Right lobe of liver (tissue), 6 donors: ENCODE measurements around the gene METTL16. TPM values are rescaled to one million over a fixed set of nuclear protein-coding genes. Genes with fewer than 3 reads are reported as not detected.

Source experiments
- ATAC-seq, 4 donors: fragments of 200-7000 bp; cut with Tn5 transposase; one replicate each; pipeline ENCODE4 v1.9.1; 2020; ENCODE audit warnings: mild to moderate bottlenecking in 4 of 4, moderate library complexity in 4 of 4
- DNase-seq, 3 donors: peaks; one replicate each; pipeline ENCODE4 v3.0.0-alpha.2; 2020
- H3K27ac ChIP-seq, 3 donors: fragments of 200-600 bp; one replicate each; pipeline ENCODE4 v1.8.0; 2022
- H3K27me3 ChIP-seq, 2 donors: fragments of 200-600 bp; one replicate each; pipeline ENCODE4 v1.8.0; 2022
- H3K36me3 ChIP-seq, 4 donors: fragments of 200-600 bp; sonication (generic) in 1 of 4; one replicate each; pipeline versions ENCODE4 v1.5.1 to v1.8.0; 2017 to 2022; ENCODE audit warnings: control low read depth in 1 of 4
- H3K4me1 ChIP-seq, 4 donors: fragments of 200-600 bp; sonication (generic) in 1 of 4; one replicate each; pipeline versions ENCODE4 v1.5.1 to v1.8.0; 2017 to 2022; ENCODE audit warnings: control low read depth in 1 of 4
- H3K4me3 ChIP-seq, 3 donors: fragments of 200-600 bp; one replicate each; pipeline ENCODE4 v1.8.0; 2022
- H3K9me3 ChIP-seq, 4 donors: fragments of 200-600 bp; sonication (generic) in 1 of 4; one replicate each; pipeline versions ENCODE4 v1.5.1 to v1.8.0; 2017 to 2022; ENCODE audit warnings: control low read depth in 1 of 4
- POLR2A ChIP-seq: fragments of 450-650 bp; IDR thresholded peaks from one replicate; pipeline ENCODE4 v1.6.1; 2017; ENCODE audit warnings: antibody characterized with exemption, mild to moderate bottlenecking
- WGBS: methylation state at CpG from one replicate; pipeline ENCODE4 v1.1.6; 2018; ENCODE audit warnings: low coverage, low lambda C conversion rate; ENCODE audit not compliant: insufficient coverage; ENCODE audit errors: missing lambda C conversion rate; 5-methylcytosine and 5-hydroxymethylcytosine counted together
- intact Hi-C, 2 donors: fragments of 100-400 bp; cut with DNase I; formaldehyde crosslinking; loops; one replicate each; pipeline versions ENCODE4 v1.11.2 to v1.14.1; 2022
- total RNA-seq, 6 experiments: library from RNA; depleted of rRNA in 2 of 6; stranded (reverse); fragments of >200 nt in 2 of 6; fragmentation: NEBNext Ultra II Directional in 3 of 6; extraction: Animal tissue kit (Norgen Biotek cat#: 25700) in 3 of 6; gene quantifications; one replicate each; pipeline versions ENCODE4 v1.1.0 to v1.2.4, GENCODE V29; 2016 to 2023
- TF ChIP-seq, protein P1 (sequence below), 4 donors: fragments of 200-600 bp in 3 of 4; fragments of 450-650 bp in 1 of 4; IDR thresholded peaks; one replicate each; pipeline versions ENCODE4 v1.5.1 to v1.8.0; 2016 to 2022; ENCODE audit warnings: antibody characterized with exemption in 4 of 4, mild to moderate bottlenecking in 2 of 4
- donor health status: DM: no; HTN: yes; CAD: no.
- donor health status: DM: no; HTN: no; CAD: no.
- donor health status: DM: no; HTN: no; CAD: no.
- donor health status: DM: no; HTN: yes; CAD: no.
- donor health status: DM: no; HTN: yes; CAD: no.

The METTL16 gene
- total RNA-seq, 6 experiments from 2014 or later = 8.4 to 12.1 (median 9.3) TPM

DNA sequence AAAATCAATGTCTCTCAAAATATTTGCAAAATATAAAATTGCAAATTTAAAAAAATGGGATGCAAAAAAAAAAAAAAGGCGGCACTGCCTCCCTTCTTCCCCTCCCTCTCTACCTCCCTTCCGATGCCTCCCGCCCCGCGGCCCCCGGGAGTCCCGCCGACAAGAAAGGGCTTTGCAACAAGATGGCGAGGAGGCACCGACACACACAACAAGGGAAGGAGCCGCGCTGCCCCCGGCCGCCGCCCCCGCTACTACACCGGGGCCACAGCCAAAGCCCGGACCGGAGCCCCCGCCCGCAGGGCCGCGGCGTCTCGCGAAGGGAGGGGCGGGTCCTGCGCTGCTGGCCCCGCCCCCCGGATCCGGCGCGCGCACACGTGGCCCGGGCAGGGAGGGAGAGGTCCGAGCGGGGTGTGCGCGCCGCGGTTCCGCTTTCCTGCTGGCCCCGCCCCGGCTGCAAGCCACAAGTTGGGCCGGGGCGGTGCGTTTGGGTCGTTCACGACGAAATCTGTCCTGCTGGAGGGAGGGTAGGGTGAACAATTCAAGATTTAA is 110.7 kb downstream of the METTL16 start, which contains the start of gene MNT:
Gene MNT (minus strand): TSS at position 184 of the 549 bp plus-strand sequence. CDS start 348 bp downstream, outside the sequence.
- H3K27me3 ChIP-seq = no peaks in the 10 kb centered on the region
- no peaks in the 10 kb centered on the region for H3K9me3 ChIP-seq
- peaks cover 2 to 40% (median 16%) of the 10 kb centered on the region in 4 donors for H3K4me1 ChIP-seq
- TF ChIP-seq, protein P1, sequence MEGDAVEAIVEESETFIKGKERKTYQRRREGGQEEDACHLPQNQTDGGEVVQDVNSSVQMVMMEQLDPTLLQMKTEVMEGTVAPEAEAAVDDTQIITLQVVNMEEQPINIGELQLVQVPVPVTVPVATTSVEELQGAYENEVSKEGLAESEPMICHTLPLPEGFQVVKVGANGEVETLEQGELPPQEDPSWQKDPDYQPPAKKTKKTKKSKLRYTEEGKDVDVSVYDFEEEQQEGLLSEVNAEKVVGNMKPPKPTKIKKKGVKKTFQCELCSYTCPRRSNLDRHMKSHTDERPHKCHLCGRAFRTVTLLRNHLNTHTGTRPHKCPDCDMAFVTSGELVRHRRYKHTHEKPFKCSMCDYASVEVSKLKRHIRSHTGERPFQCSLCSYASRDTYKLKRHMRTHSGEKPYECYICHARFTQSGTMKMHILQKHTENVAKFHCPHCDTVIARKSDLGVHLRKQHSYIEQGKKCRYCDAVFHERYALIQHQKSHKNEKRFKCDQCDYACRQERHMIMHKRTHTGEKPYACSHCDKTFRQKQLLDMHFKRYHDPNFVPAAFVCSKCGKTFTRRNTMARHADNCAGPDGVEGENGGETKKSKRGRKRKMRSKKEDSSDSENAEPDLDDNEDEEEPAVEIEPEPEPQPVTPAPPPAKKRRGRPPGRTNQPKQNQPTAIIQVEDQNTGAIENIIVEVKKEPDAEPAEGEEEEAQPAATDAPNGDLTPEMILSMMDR (IDR thresholded peaks at IDR 0.05) = peak in 1 of 4 donors; percentile 8
- TF ChIP-seq POLR2A = peak; percentile 67
- 0% methylated on average over 7 of the region's 51 CpGs for WGBS
- peak within 1 kb of the TSS; percentile 84 to 99 (median 95) for H3K27ac ChIP-seq
- ATAC-seq = peak; percentile 51 to 67 (median 66)
- peak; percentile 95 to 96 (median 96) for DNase-seq
- H3K36me3 ChIP-seq = no peaks in the 10 kb centered on the region
- intact Hi-C loops = no loop called here
- peak within 1 kb of the TSS; percentile 65 to 85 (median 68) for H3K4me3 ChIP-seq

DNA sequence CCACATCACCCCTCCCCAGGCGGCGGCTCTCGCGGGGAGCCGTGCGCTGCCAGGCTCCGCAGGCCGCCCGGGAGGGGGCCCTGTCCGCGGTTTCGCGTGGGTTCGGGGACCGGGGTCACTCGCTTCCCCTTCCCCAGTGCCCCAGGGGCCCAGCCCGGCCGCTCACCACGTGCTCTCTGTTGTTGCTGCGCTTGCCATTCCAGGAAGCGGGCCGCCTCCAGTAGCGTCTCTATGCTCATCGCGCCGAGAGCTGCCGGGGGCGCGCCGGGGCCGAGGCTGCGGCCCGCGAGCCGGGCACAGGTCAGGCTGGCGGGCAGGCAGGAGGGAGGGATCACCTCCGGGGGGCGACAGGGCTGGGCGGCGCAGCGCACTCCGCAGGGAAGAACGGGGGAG is 111.2 kb downstream of the METTL16 start:
- no peaks in the 10 kb centered on the region for H3K27me3 ChIP-seq
- TF ChIP-seq, protein P1 (IDR thresholded peaks at IDR 0.05) = no peak
- no peak for TF ChIP-seq POLR2A
- no peaks in the 10 kb centered on the region for H3K9me3 ChIP-seq
- intact Hi-C loops = no loop called here
- DNase-seq (peak; percentile 73 to 82 (median 75)), ATAC-seq (no peak)
- H3K4me1 ChIP-seq = peaks cover 2 to 45% (median 16%) of the 10 kb centered on the region in 4 donors
- no peaks in the 10 kb centered on the region for H3K36me3 ChIP-seq
- H3K4me3 ChIP-seq = peak overlapping the region; percentile 65 to 85 (median 68)
- peak overlapping the region; percentile 84 to 99 (median 95) for H3K27ac ChIP-seq
- WGBS = 0% methylated on average over 12 of the region's 43 CpGs

DNA sequence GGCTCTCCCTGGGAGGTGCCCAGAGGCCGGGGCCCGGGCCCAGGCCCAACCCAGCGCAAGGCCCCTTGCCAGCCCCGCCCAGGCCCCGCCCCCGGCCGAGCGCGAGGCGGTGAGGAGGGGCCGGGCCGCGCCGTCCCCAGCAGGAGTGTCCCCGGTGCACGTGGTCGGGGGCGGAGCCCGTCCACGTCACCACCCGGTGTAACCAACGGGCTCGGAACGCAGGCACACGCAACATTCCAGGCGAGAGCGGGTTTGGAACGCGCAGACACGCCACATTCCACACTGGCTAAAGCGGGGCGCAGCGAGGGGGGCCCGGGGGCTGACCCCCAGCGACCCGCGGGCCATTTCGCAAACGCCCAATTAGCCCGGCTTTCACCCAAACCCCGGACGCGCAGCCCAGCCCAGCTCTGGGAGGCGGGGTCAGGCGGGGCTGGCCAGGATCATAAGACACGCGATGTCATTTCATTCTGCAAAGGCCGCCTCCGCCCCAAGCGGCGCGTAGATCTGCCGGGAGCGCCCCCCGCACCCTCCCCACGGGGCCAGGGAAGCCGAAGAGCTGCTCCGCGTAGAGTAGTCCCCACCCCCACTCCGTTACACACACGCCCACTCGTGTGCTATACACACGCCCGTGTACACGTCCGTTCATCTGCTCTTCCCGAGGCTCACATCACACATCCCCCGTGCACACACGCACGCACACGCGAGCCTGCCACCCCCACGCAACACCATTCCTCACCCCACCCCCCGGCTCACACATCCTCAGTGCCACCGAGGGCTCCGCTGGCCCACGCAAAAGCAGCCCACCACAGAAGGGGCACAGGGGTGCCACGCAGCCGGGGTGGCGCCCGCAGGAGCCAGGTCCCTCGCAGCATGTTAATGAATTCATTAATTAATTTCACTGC is 111.9 kb downstream of the METTL16 start:
- peak; percentile 57 to 77 (median 68) for ATAC-seq
- Histone ChIP-seq H3K36me3 (no peaks in the 10 kb centered on the region), H3K27ac (peak overlapping the region; percentile 84 to 99 (median 95)), H3K4me1 (peaks cover 2 to 45% (median 16%) of the 10 kb centered on the region in 4 donors), H3K27me3 (no peaks in the 10 kb centered on the region), H3K4me3 (peak overlapping the region; percentile 65 to 85 (median 68)), H3K9me3 (no peaks in the 10 kb centered on the region)
- WGBS = under 1% methylated on average over 30 of the region's 82 CpGs
- peak; percentile 95 for TF ChIP-seq POLR2A
- TF ChIP-seq, protein P1 (IDR thresholded peaks at IDR 0.05) = no peak
- peak; percentile 97 for DNase-seq
- intact Hi-C loops = no loop called here

DNA sequence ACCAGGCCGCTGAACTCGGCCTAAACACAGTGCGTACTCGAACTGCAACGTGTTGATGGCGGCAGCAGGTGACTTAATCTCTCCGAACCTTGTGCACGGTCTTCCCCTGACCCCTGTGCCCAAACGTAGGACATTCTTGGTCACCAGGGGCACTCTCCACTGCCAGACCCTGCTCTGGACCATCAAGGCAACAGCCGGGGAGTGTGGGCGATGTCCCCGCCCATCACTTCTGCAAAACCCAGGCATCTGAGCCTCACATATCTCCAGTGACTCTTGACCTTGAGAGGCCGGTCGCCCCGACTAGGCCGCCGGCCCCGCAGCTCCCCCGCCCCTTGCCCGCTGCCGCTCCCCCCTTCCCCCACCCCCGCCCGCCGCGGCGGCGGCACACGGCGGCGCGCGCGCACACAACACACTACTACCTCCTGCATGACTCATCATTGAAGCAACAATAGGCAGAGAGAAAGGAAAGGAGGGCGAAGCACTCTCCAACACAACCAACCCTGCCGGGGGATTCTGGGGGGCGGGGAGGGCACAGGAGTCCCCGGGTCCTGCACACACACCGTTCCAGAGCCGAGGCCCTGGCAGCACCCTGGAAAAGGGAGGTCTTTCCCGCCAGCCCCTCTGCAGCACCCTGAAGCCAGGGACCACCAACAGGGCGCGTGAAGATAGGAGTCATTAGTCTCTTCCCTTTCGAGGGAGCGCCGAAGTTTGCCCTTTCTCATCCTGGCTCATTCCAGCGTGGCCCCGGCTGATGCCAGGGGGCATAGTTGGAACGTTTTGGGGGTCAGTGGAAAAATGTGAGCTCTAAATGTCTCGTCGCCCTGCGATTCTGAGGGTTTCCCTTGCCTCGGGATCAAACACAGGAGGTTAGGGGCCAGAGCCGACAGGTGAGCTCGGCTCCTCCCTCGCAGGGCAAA is 112.8 kb downstream of the METTL16 start:
- H3K4me3 ChIP-seq = peak overlapping the region; percentile 65 to 85 (median 68)
- H3K4me1 ChIP-seq = peaks cover 2 to 38% (median 18%) of the 10 kb centered on the region in 4 donors
- H3K27ac ChIP-seq = peak overlapping the region; percentile 84 to 99 (median 95)
- 11% methylated on average over 24 of the region's 55 CpGs for WGBS
- DNase-seq = peak; percentile 65 to 70 (median 67)
- H3K36me3 ChIP-seq = no peaks in the 10 kb centered on the region
- TF ChIP-seq POLR2A = no peak
- TF ChIP-seq, protein P1 (IDR thresholded peaks at IDR 0.05) = no peak
- intact Hi-C loops = no loop called here
- no peaks in the 10 kb centered on the region for H3K27me3 ChIP-seq
- ATAC-seq = peak in 1 of 4 donors; percentile 5
- no peaks in the 10 kb centered on the region for H3K9me3 ChIP-seq
